SK-N-SH (cell line): ENCODE measurements around the gene EZR. TPM values are rescaled to one million over a fixed set of nuclear protein-coding genes. Genes with fewer than 3 reads are reported as not detected.
"Not testable (repeated sequence)": the region's sequence is repeated elsewhere in the genome, so short reads cannot be mapped to it uniquely, and the experiment has no call there.

Experiments
- CTCF ChIA-PET: fragments of 300-600, 350-600 bp; formaldehyde crosslinking; extraction: SDS; loops from one replicate; lab custom pipeline; 2021; lab: Yijun Ruan, JAX
- POLR2A ChIA-PET: fragments of 350-600 bp; sonication (Branson Sonifier 250); formaldehyde crosslinking; extraction: SDS; loops from one replicate; lab custom pipeline; 2020; ENCODE audit warnings: antibody characterized with exemption, inconsistent platforms; lab: Yijun Ruan, JAX
- DNase-seq: peaks from one replicate; pipeline ENCODE4 v3.0.0; 2012
- H2AFZ ChIP-seq: fragments of 200-600 bp; sonication (generic); 2 replicates; pipeline ENCODE4 v1.8.1; 2016; ENCODE audit warnings: antibody characterized with exemption, mild to moderate bottlenecking, low read depth
- H3F3A ChIP-seq: fragments of 200-600 bp; sonication (generic); replicated peaks from 2 replicates; pipeline ENCODE3; 2016; ENCODE audit warnings: antibody characterized with exemption, mild to moderate bottlenecking; ENCODE audit not compliant: insufficient read depth
- H3K27ac ChIP-seq, 2 experiments: fragments of 200-500 bp in 1 of 2; fragments of 200-600 bp in 1 of 2; sonication (Bioruptor generic) in 1 of 2; sonication (generic), shearing (Covaris generic) in 1 of 2; 2 replicates each; pipeline versions ENCODE4 v1.5.1 to v1.6.1; 2014 to 2016; ENCODE audit warnings: low read depth in 2 of 2, inconsistent platforms in 1 of 2, low read length in 1 of 2, mild to moderate bottlenecking in 1 of 2, mixed read lengths in 1 of 2
- H3K27me3 ChIP-seq: fragments of 200-600 bp; sonication (generic), shearing (Covaris generic); 2 replicates; pipeline ENCODE4 v1.6.1; 2016; ENCODE audit warnings: mixed run types; ENCODE audit not compliant: insufficient read depth
- H3K36me3 ChIP-seq, 2 experiments: fragments of 200-500 bp in 1 of 2; fragments of 200-600 bp in 1 of 2; sonication (Bioruptor generic) in 1 of 2; sonication (generic) in 1 of 2; replicated peaks in 1 of 2; 2 replicates each; pipeline versions ENCODE3 to v1.5.1; 2014 to 2016; ENCODE audit warnings: low read length in 1 of 2, mild to moderate bottlenecking in 1 of 2; ENCODE audit not compliant: insufficient read depth in 2 of 2, control insufficient read depth in 1 of 2
- H3K4me1 ChIP-seq, 2 experiments: fragments of 200-500 bp in 1 of 2; fragments of 200-600 bp in 1 of 2; sonication (Bioruptor generic) in 1 of 2; sonication (generic), shearing (Covaris generic) in 1 of 2; 2 replicates each; pipeline versions ENCODE4 v1.5.1 to v1.6.1; 2014 to 2016; ENCODE audit warnings: low read depth in 1 of 2, low read length in 1 of 2, mixed run types in 1 of 2; ENCODE audit not compliant: insufficient read depth in 2 of 2, control insufficient read depth in 1 of 2
- H3K4me2 ChIP-seq: fragments of 200-600 bp; sonication (generic), shearing (Covaris generic); 2 replicates; pipeline ENCODE4 v1.6.1; 2017; ENCODE audit warnings: mixed run types
- H3K4me3 ChIP-seq, 2 experiments: fragments of 200-500 bp in 1 of 2; fragments of 200-600 bp in 1 of 2; sonication (Bioruptor generic) in 1 of 2; sonication (generic), shearing (Covaris generic) in 1 of 2; 2 replicates each; pipeline versions ENCODE4 v1.5.1 to v1.8.1; 2014 to 2016; ENCODE audit warnings: low read depth in 2 of 2, inconsistent platforms in 1 of 2, low read length in 1 of 2, mild to moderate bottlenecking in 1 of 2, mixed read lengths in 1 of 2, moderate library complexity in 1 of 2
- H3K79me2 ChIP-seq: fragments of 200-600 bp; sonication (generic); 2 replicates; pipeline ENCODE4 v1.8.1; 2017; ENCODE audit warnings: mild to moderate bottlenecking; ENCODE audit not compliant: insufficient read depth
- H3K9ac ChIP-seq: fragments of 200-600 bp; sonication (generic); 2 replicates; pipeline ENCODE4 v1.6.1; 2017; ENCODE audit warnings: mixed run types
- H3K9me2 ChIP-seq: fragments of 200-600 bp; sonication (generic); 2 replicates; pipeline ENCODE4 v1.6.1; 2017; ENCODE audit warnings: mixed run types
- H3K9me3 ChIP-seq: fragments of 200-600 bp; sonication (generic); 2 replicates; pipeline ENCODE4 v1.6.1; 2017; ENCODE audit warnings: mixed run types, mild to moderate bottlenecking, moderate library complexity
- H4K20me1 ChIP-seq: fragments of 200-600 bp; sonication (generic); 2 replicates; pipeline ENCODE4 v1.6.1; 2017; ENCODE audit warnings: mild to moderate bottlenecking, mixed run types; ENCODE audit not compliant: insufficient read depth
- CHD2 ChIP-seq: fragments of 150-350 bp; IDR thresholded peaks from 2 replicates; pipeline ENCODE4 v1.6.1; 2018; ENCODE audit warnings: low read length; ENCODE audit not compliant: partially characterized antibody
- CTCF ChIP-seq: fragments of 200-600 bp; sonication (generic); IDR thresholded peaks from 2 replicates; pipeline ENCODE4 v1.6.1; 2017; ENCODE audit warnings: antibody characterized with exemption, mild to moderate bottlenecking, moderate library complexity
- ELF1 ChIP-seq: IDR thresholded peaks from 2 replicates; pipeline ENCODE4 v1.4.0; 2012
- FOSL2 ChIP-seq: IDR thresholded peaks from 2 replicates; pipeline ENCODE4 v1.4.0; 2012; ENCODE audit warnings: low read depth, mild to moderate bottlenecking, moderate library complexity, borderline replicate concordance
- GABPA ChIP-seq: IDR thresholded peaks from 2 replicates; pipeline ENCODE4 v1.4.0; 2012; ENCODE audit warnings: low read depth, mild to moderate bottlenecking
- GATA2 ChIP-seq: sonication (generic); formaldehyde crosslinking; IDR thresholded peaks from 2 replicates; pipeline ENCODE4 v1.5.0; 2020; ENCODE audit warnings: mild to moderate bottlenecking, missing genetic modification reagents
- MAX ChIP-seq: IDR thresholded peaks from 2 replicates; pipeline ENCODE4 v1.4.0; 2012; ENCODE audit warnings: low read depth
- MXI1 ChIP-seq: IDR thresholded peaks from 2 replicates; pipeline ENCODE4 v1.6.1; 2012; ENCODE audit warnings: mild to moderate bottlenecking, low read depth, low read length, improper control_type of control experiment
- NFIC ChIP-seq: IDR thresholded peaks from 2 replicates; pipeline ENCODE4 v1.4.0; 2012; ENCODE audit warnings: borderline replicate concordance
- PBX3 ChIP-seq: IDR thresholded peaks from 2 replicates; pipeline ENCODE4; 2012
- RAD21 ChIP-seq: IDR thresholded peaks from 2 replicates; pipeline ENCODE4 v1.6.1; 2012; ENCODE audit warnings: mild to moderate bottlenecking, low read length
- RFX5 ChIP-seq: IDR thresholded peaks from 2 replicates; pipeline ENCODE4 v1.6.1; 2012; ENCODE audit warnings: mild to moderate bottlenecking, improper control_type of control experiment, low read length
- SMC3 ChIP-seq: IDR thresholded peaks from 2 replicates; pipeline ENCODE4 v1.6.1; 2012; ENCODE audit warnings: low read depth, low read length, improper control_type of control experiment
- TAF1 ChIP-seq: IDR thresholded peaks from 2 replicates; pipeline ENCODE4 v1.6.1; 2012; ENCODE audit warnings: low read depth, mild to moderate bottlenecking, low read length, moderate library complexity, borderline replicate concordance
- TEAD4 ChIP-seq: IDR thresholded peaks from 2 replicates; pipeline ENCODE4 v1.4.0; 2012; ENCODE audit warnings: mild to moderate bottlenecking, borderline replicate concordance; ENCODE audit not compliant: insufficient read depth
- WGBS: methylation state at CpG from one replicate; pipeline ENCODE4 v1.1.6; 2017; ENCODE audit warnings: low lambda C conversion rate; 5-methylcytosine and 5-hydroxymethylcytosine counted together
- polyA plus RNA-seq, 3 experiments: library from polyadenylated mRNA; depleted of rRNA; stranded (reverse); fragments of >200 nt; gene quantifications; 2 replicates each; pipeline ENCODE4 v1.2.3, GENCODE V29; 2012

The EZR gene
- polyA plus RNA-seq, 1 of the 3 experiments (the other 2 are of a cell fraction), result 92.0 TPM

- Histone ChIP-seq H3K9me3 (no peaks in the 10 kb centered on the region), H3K36me3 (no peaks in the 10 kb centered on the region), H3K4me2 (no peak overlapping the region), H3K79me2 (no peaks in the 10 kb centered on the region), H3F3A (no peaks in the 10 kb centered on the region), H3K9ac (no peak overlapping the region), H2AFZ (no peak overlapping the region), H3K9me2 (no peaks in the 10 kb centered on the region), H3K4me3 (no peak overlapping the region), H3K4me1 (peaks cover 0 to 2% of the 10 kb centered on the region in 2 experiments; a peak in 1 of 4 replicates), H3K27ac (no peak overlapping the region), H4K20me1 (no peaks in the 10 kb centered on the region), H3K27me3 (no peaks in the 10 kb centered on the region)
- no peak for DNase-seq
- ChIA-PET CTCF (interaction anchor here (1.0 to 1.5 kb wide), 2 partner anchors 25 to 165 kb away, joined by 3 read pairs; no protein-coding TSS in a partner anchor), POLR2A (no interaction called here)
- 81% methylated on average over 13 of the region's 13 CpGs for WGBS
- TF ChIP-seq RFX5 (no peak), PBX3 (no peak), NFIC (no peak), TAF1 (no peak), MAX (no peak), GATA2 (CRISPR knock-in tag) (no peak), CTCF (no peak), CHD2 (no peak), TEAD4 (no peak), MXI1 (no peak), GABPA (no peak), SMC3 (no peak), ELF1 (no peak), FOSL2 (no peak), RAD21 (no peak)
- TF ChIP-seq, all 33 proteins: peak for 0
Measured at GRCh38 chr6:158825038-158825950, 6.1 kb upstream of the EZR start.

- H3K9me3 ChIP-seq, H3K4me2 ChIP-seq, H4K20me1 ChIP-seq, H3K27me3 ChIP-seq, H3K4me1 ChIP-seq, DNase-seq, POLR2A ChIA-PET, H3F3A ChIP-seq, H3K79me2 ChIP-seq, H2AFZ ChIP-seq, H3K27ac ChIP-seq, H3K9ac ChIP-seq, H3K4me3 ChIP-seq, H3K9me2 ChIP-seq, H3K36me3 ChIP-seq: not testable (repeated sequence)
- CTCF ChIA-PET, result interaction anchor here (0.6 kb wide), 1 partner anchor 75 kb away, joined by 3 read pairs; no protein-coding TSS in a partner anchor
- WGBS, result 85% methylated on average over 4 of the region's 4 CpGs
Measured at GRCh38 chr6:158823616-158824015, 4.4 kb upstream of the EZR start.
